NT2/D1 (cell line): ENCODE measurements around the gene PKHD1.

ENCODE experiments used
- SUZ12 ChIP-seq: IDR thresholded peaks from 2 replicates; pipeline ENCODE4 v1.6.1; 2011; ENCODE audit not compliant: insufficient read length, insufficient read depth; ENCODE audit errors: extremely low read depth
- YY1 ChIP-seq: IDR thresholded peaks from 2 replicates; pipeline ENCODE4 v1.6.1; 2011; ENCODE audit not compliant: insufficient read length, insufficient read depth
- ZNF274 ChIP-seq: IDR thresholded peaks from 2 replicates; pipeline ENCODE4 v1.6.1; 2011; ENCODE audit warnings: mild to moderate bottlenecking, low read depth, low read length

DNA sequence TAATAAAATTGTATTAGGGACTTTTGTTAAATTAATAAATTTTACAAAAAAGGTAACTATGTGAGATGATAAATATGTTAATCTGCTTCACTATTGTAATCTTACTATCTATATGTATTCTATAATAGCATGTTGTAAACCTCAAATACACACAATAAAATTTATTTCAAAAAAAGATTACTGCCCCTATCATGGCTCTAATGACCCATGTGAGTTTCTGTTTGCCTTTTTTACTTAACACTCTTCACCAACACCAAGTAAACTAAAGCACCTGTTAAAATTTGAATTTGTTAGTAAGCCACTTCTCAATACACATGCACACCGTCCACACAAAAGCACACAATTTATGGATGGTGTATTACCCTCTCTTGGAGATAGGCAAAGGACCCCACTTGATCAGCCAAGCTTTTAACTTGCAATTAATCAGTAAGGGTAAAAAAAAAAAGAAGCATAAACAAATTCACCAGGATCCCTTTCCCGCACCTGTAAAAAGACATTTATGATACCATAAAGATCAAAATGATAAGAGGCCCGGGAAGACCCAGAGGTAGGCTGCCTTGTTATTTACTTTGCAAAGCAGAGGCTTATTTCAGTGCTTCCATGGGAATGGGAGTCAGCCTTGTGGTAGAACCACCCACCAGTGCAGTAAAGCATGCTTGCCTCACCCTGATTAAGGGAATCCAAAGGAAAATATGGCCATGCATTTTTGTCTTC is 28.6 kb upstream of the PKHD1 start:
- TF ChIP-seq YY1 = no peak
- TF ChIP-seq SUZ12 = no peak
- no peak for TF ChIP-seq ZNF274
